Thoracic aorta (tissue), 2 donors: ENCODE results near the gene STX2. TPM values are rescaled to one million over a fixed set of nuclear protein-coding genes. Genes with fewer than 3 reads are reported as not detected.
"Not testable (repeated sequence)": the region's sequence is repeated elsewhere in the genome, so short reads cannot be mapped to it uniquely, and the experiment has no call there.

ENCODE experiments used
- ATAC-seq: fragments of 150-250 bp; one replicate; pipeline ENCODE4 v1.8.0; 2017; ENCODE audit warnings: low read depth; ENCODE audit not compliant: insufficient number of reproducible peaks, low FRiP score
- DNase-seq: peaks from one replicate; pipeline ENCODE4 v3.0.0-alpha.2; 2020; ENCODE audit warnings: low spot score
- H3K27ac ChIP-seq, 2 donors: fragments of 200-600 bp; sonication (generic); 1 replicate in 1 of 2; 2 replicates in 1 of 2; pipeline ENCODE4 v1.5.1; 2016; ENCODE audit warnings: mild to moderate bottlenecking in 2 of 2, moderate library complexity in 2 of 2
- H3K27me3 ChIP-seq: fragments of 200-600 bp; sonication (generic); replicated peaks from 2 replicates; pipeline ENCODE4 v1.6.0; 2016; ENCODE audit warnings: mild to moderate bottlenecking; ENCODE audit not compliant: insufficient read depth
- H3K36me3 ChIP-seq: fragments of 200-600 bp; sonication (generic); one replicate; pipeline ENCODE4 v1.5.1; 2016
- H3K4me1 ChIP-seq, 2 donors: fragments of 200-600 bp; sonication (generic); 1 replicate in 1 of 2; 2 replicates in 1 of 2; pipeline versions ENCODE4 v1.5.1 to v1.6.0; 2016; ENCODE audit warnings: low read depth in 2 of 2, mild to moderate bottlenecking in 1 of 2; ENCODE audit not compliant: control insufficient read depth in 1 of 2
- H3K4me3 ChIP-seq: fragments of 200-600 bp; sonication (generic); 2 replicates; pipeline ENCODE4 v1.5.1; 2016; ENCODE audit warnings: mild to moderate bottlenecking
- H3K9me3 ChIP-seq: fragments of 200-600 bp; sonication (generic); 2 replicates; pipeline ENCODE4 v1.5.1; 2016
- total RNA-seq, 2 donors: library from RNA; depleted of rRNA; stranded (reverse); fragments of >200 nt; gene quantifications; one replicate each; pipeline versions ENCODE4 v1.1.0 to v1.2.3, GENCODE V29; 2016
- TF ChIP-seq, protein P1 (sequence below): fragments of 200-600 bp; sonication (generic); IDR thresholded peaks from one replicate; pipeline ENCODE4 v1.5.1; 2019; ENCODE audit warnings: antibody characterized with exemption

Gene STX2
- total RNA-seq, 2 donors from 2014 or later, result 27.3 to 27.9 TPM

DNA sequence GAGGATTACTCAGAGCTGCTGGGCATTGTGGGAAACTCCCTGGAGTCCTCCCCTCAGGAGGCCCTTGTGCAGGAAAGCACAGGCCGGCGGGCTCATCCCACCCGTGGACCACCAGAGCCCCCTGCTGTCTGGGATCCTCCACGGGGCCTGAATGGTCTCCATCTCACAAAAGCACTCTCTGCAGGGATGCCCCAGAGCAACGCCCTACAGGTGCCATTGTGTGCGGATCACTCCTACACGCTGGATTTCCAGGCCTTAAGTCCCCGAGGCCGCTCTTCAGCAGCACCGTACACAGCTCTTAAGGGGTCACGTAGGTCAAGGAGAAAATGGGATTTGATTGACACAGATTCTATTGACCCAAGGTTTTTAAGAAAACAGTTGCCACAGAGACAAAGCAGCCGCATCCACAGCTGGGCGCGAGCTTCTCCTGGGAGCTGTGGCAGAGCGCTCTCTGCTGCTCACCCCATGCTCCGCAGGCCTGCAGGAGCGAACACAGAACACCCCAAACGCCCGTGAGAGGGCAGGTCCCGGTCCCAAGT, 86.3 kb downstream of the STX2 start:
- TF ChIP-seq, protein P1, sequence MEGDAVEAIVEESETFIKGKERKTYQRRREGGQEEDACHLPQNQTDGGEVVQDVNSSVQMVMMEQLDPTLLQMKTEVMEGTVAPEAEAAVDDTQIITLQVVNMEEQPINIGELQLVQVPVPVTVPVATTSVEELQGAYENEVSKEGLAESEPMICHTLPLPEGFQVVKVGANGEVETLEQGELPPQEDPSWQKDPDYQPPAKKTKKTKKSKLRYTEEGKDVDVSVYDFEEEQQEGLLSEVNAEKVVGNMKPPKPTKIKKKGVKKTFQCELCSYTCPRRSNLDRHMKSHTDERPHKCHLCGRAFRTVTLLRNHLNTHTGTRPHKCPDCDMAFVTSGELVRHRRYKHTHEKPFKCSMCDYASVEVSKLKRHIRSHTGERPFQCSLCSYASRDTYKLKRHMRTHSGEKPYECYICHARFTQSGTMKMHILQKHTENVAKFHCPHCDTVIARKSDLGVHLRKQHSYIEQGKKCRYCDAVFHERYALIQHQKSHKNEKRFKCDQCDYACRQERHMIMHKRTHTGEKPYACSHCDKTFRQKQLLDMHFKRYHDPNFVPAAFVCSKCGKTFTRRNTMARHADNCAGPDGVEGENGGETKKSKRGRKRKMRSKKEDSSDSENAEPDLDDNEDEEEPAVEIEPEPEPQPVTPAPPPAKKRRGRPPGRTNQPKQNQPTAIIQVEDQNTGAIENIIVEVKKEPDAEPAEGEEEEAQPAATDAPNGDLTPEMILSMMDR, result no peak
- Histone ChIP-seq H3K36me3 (no peaks in the 10 kb centered on the region), H3K27ac (no peak overlapping the region), H3K4me1 (no peaks in the 10 kb centered on the region), H3K9me3 (no peaks in the 10 kb centered on the region), H3K4me3 (no peak overlapping the region), H3K27me3 (no peaks in the 10 kb centered on the region)
- DNase-seq (no peak), ATAC-seq (no peak)

DNA sequence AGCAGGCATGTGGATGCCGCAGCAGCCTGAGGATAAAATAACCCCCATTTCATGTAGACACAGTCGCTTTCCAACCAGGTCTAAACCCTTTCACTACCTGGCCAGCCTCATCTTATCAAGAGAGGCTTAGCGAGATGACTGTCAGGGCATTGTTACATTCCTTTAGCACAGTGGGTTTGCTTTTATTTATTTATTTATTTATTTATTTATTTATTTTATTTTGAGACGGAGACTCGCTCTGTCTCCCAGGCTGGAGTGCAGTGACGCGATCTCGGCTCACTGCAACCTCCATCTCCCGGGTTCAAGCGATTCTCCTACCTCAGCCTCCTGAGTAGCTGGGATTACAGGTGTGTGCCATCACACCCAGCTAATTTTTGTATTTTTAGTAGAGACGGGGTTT, 87.0 kb downstream of the STX2 start:
- not testable (repeated sequence) for H3K27ac ChIP-seq, DNase-seq, H3K4me3 ChIP-seq, H3K27me3 ChIP-seq, H3K9me3 ChIP-seq, H3K36me3 ChIP-seq, H3K4me1 ChIP-seq, ATAC-seq

DNA sequence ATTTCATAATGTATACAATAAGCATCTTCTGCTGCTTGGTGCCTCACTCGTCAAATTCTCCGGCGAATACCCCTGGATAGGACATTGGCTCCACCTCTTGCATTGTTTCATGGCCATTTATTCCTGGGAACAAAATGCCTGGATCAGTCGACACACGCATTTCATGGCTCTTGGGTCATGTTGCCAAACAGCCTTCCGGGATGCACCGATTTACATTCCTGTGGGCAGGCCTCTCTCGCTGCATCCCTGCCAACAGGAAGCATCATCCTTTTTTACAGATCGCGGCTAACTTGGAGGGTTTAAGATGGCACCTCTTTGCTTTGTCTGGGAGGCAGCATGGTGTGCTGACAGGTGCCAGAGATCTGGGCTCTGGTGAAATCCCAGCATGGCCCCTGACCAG, 90.3 kb downstream of the STX2 start:
- ATAC-seq (no peak), DNase-seq (no peak)
- Histone ChIP-seq H3K27ac (no peak overlapping the region), H3K27me3 (no peaks in the 10 kb centered on the region), H3K9me3 (no peaks in the 10 kb centered on the region), H3K4me1 (no peaks in the 10 kb centered on the region), H3K4me3 (no peak overlapping the region), H3K36me3 (no peaks in the 10 kb centered on the region)
- TF ChIP-seq, protein P1, result no peak

DNA sequence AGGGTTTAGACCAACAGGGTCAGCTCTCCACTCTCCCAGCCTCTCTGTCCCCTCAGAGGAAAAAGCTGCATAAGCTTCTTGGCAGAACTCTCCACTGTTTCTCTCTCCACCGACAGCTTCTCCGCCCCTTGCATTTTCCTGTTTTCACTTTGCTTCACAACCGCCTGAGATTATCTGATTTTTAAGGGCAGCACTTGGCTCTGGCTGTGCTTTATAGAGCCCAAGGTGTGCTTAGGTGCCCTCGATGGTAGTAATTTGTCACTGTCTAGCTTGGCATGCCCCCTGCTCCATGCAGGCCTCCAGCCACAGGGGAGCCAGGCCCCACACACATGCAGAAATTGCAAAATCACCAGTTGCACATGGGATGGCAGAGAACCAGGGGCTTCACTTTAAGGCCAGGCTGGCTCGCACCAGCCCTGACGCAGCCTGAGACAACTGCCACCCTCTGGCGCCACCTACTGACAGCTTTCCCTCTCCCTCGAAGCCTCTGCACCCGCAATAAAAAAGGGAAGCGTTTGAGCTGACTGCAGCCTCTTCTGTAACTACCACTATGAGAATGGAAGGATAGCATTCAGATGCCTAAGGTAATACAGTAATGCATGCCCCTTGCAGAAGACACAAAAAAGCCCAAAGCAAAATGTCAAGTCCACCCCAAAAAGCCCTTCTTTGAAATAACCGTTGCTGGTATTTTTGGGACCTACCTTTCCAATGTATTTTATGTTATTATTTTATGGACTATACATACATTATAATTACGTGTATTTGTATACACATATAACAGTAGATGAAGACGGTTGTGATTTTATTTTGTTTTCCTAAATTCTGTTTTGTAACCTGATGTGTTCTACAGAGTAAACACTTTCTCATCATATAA, 90.9 kb downstream of the STX2 start:
- DNase-seq, result peak; percentile 27
- peak; percentile 60 for ATAC-seq
- Histone ChIP-seq H3K4me1 (no peaks in the 10 kb centered on the region), H3K4me3 (no peak overlapping the region), H3K27ac (no peak overlapping the region), H3K36me3 (no peaks in the 10 kb centered on the region), H3K27me3 (no peaks in the 10 kb centered on the region), H3K9me3 (no peaks in the 10 kb centered on the region)
- TF ChIP-seq, protein P1, result peak; percentile 62

DNA sequence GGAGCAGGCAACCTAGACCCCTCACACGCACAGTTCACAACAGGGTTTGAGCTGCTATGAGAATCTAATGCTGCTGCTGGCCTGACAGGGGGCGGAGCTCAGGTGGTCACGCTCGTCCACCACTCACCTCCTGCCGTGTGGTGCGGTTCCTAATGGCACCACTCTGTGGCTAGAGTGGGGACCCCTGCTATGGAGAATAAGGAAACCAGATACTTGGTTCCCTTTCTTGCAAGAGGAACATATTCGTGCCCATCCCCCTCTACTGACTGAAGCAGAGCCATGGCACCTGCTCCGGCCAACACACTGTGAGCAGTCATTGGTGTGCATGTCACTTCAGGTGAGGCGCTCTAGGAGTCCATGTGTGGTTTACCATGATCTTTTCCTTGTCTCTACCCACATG, 92.5 kb downstream of the STX2 start:
- Histone ChIP-seq H3K27ac (no peak overlapping the region), H3K4me1 (no peaks in the 10 kb centered on the region), H3K9me3 (no peaks in the 10 kb centered on the region), H3K36me3 (no peaks in the 10 kb centered on the region), H3K27me3 (no peaks in the 10 kb centered on the region), H3K4me3 (no peak overlapping the region)
- ATAC-seq, result no peak
- no peak for DNase-seq
- TF ChIP-seq, protein P1, result no peak
